Endodermal cell (in vitro differentiated cells): ENCODE data around the gene KEL. TPM values are rescaled to one million over a fixed set of nuclear protein-coding genes. Genes with fewer than 3 reads are reported as not detected.
"Not testable (repeated sequence)": the region's sequence is repeated elsewhere in the genome, so short reads cannot be mapped to it uniquely, and the experiment has no call there.

Experiments
- DNase-seq: peaks from one replicate; pipeline ENCODE4 v3.0.0-alpha.2; 2017
- H3K27ac ChIP-seq: 2 replicates; pipeline ENCODE4 v1.5.1; 2013; ENCODE audit warnings: mild to moderate bottlenecking, low read depth, low read length, moderate library complexity
- H3K27me3 ChIP-seq: 2 replicates; pipeline ENCODE4 v1.6.1; 2013; ENCODE audit warnings: mild to moderate bottlenecking, low read length, moderate library complexity; ENCODE audit not compliant: insufficient read depth, control insufficient read depth, poor library complexity, severe bottlenecking
- H3K36me3 ChIP-seq: 2 replicates; pipeline ENCODE4 v1.7.0; 2013; ENCODE audit warnings: mild to moderate bottlenecking, low read length, moderate library complexity; ENCODE audit not compliant: control insufficient read depth, insufficient read depth
- H3K4me1 ChIP-seq: one replicate; pipeline ENCODE4 v1.7.0; 2013; ENCODE audit warnings: low read length; ENCODE audit not compliant: control insufficient read depth, insufficient read depth
- H3K4me3 ChIP-seq: 2 replicates; pipeline ENCODE4 v1.5.1; 2013; ENCODE audit warnings: mild to moderate bottlenecking, low read length, moderate library complexity
- H3K9ac ChIP-seq: 2 replicates; pipeline ENCODE4 v1.6.1; 2013; ENCODE audit warnings: mild to moderate bottlenecking, low read length, moderate library complexity; ENCODE audit not compliant: poor library complexity, severe bottlenecking; ENCODE audit errors: extremely low read depth
- H3K9me3 ChIP-seq: 2 replicates; pipeline ENCODE4 v1.6.1; 2013; ENCODE audit warnings: mild to moderate bottlenecking, low read length, moderate library complexity; ENCODE audit not compliant: control insufficient read depth
- H3K27ac Mint-ChIP-seq: 2 replicates; pipeline ENCODE4 v1.8.0; 2020; ENCODE audit warnings: mixed read lengths
- H3K27me3 Mint-ChIP-seq: 2 replicates; pipeline ENCODE4 v1.8.0; 2021; ENCODE audit warnings: mild to moderate bottlenecking, mixed read lengths; ENCODE audit not compliant: insufficient read depth
- H3K36me3 Mint-ChIP-seq: 2 replicates; pipeline ENCODE4 v1.8.0; 2020; ENCODE audit warnings: low read depth, mixed read lengths
- H3K4me1 Mint-ChIP-seq: 2 replicates; pipeline ENCODE4 v1.8.0; 2020; ENCODE audit warnings: mixed read lengths
- H3K4me3 Mint-ChIP-seq: 2 replicates; pipeline ENCODE4 v1.8.0; 2020; ENCODE audit warnings: mild to moderate bottlenecking, moderate library complexity, mixed read lengths
- H3K9me3 Mint-ChIP-seq: 2 replicates; pipeline ENCODE4 v1.8.0; 2020; ENCODE audit warnings: mild to moderate bottlenecking, mixed read lengths
- WGBS, 2 experiments: methylation state at CpG; one replicate each; pipeline versions ENCODE4 v1.1.5 to v1.1.7; 2013; ENCODE audit warnings: missing lambda C conversion rate in 2 of 2, mixed read lengths in 1 of 2; ENCODE audit not compliant: insufficient coverage in 1 of 2, insufficient read length in 1 of 2; 5-methylcytosine and 5-hydroxymethylcytosine counted together
- total RNA-seq, 2 donors: library from RNA; stranded (reverse); fragmentation: NEBNext Ultra II Directional in 1 of 2; extraction: Animal tissue kit (Norgen Biotek cat#: 25700) in 1 of 2; gene quantifications; 2 replicates in 1 of 2; 3 replicates in 1 of 2; pipeline ENCODE4 v1.2.1, GENCODE V29; 2021
- TF ChIP-seq, protein P1 (sequence below): fragments of 200-600 bp; sonication (generic); conservative IDR thresholded peaks from 2 replicates; pipeline ENCODE4 v1.5.0; 2021; ENCODE audit warnings: antibody characterized with exemption, mild to moderate bottlenecking

Gene KEL
- total RNA-seq, 2 donors from 2014 or later = 79.4 to 86.0 TPM

DNA sequence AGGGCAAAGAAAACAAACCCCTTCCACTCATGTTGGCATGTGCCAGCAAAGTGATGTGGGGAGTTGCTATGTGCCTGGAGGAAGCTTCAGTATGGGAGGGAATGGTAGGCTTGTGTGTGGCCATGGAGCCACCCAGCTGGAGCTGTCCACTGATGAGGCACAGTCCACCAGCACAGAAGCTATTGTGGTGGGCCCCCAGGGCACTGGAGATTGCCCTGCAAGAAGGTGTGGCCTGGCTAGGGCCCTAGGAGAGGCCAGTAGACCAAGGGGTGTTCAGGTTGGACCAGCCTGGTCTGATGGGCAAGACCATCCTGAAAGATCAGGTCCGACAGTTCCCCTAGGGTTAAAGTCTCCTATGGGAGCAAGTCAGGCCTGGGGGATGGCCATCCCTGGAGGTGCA, 22.1 kb upstream of the KEL start:
- peaks cover 6% of the 10 kb centered on the region for H3K9me3 ChIP-seq
- H3K27me3 ChIP-seq = no peaks in the 10 kb centered on the region
- Mint-ChIP-seq H3K4me1 (no peaks in the 10 kb centered on the region), H3K9me3 (peaks cover 5% of the 10 kb centered on the region), H3K27me3 (peaks cover 11% of the 10 kb centered on the region), H3K4me3 (no peak overlapping the region), H3K36me3 (no peaks in the 10 kb centered on the region), H3K27ac (no peak overlapping the region)
- TF ChIP-seq, protein P1, sequence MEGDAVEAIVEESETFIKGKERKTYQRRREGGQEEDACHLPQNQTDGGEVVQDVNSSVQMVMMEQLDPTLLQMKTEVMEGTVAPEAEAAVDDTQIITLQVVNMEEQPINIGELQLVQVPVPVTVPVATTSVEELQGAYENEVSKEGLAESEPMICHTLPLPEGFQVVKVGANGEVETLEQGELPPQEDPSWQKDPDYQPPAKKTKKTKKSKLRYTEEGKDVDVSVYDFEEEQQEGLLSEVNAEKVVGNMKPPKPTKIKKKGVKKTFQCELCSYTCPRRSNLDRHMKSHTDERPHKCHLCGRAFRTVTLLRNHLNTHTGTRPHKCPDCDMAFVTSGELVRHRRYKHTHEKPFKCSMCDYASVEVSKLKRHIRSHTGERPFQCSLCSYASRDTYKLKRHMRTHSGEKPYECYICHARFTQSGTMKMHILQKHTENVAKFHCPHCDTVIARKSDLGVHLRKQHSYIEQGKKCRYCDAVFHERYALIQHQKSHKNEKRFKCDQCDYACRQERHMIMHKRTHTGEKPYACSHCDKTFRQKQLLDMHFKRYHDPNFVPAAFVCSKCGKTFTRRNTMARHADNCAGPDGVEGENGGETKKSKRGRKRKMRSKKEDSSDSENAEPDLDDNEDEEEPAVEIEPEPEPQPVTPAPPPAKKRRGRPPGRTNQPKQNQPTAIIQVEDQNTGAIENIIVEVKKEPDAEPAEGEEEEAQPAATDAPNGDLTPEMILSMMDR = no peak
- WGBS, 2 experiments = 100% methylated on average over 1 of the region's 1 CpG; no CpG with 5 or more reads in 1 of the 2 experiments
- no peaks in the 10 kb centered on the region for H3K4me1 ChIP-seq
- DNase-seq = no peak
- no peak overlapping the region for H3K27ac ChIP-seq
- no peak overlapping the region for H3K9ac ChIP-seq
- no peak overlapping the region for H3K4me3 ChIP-seq
- no peaks in the 10 kb centered on the region for H3K36me3 ChIP-seq

DNA sequence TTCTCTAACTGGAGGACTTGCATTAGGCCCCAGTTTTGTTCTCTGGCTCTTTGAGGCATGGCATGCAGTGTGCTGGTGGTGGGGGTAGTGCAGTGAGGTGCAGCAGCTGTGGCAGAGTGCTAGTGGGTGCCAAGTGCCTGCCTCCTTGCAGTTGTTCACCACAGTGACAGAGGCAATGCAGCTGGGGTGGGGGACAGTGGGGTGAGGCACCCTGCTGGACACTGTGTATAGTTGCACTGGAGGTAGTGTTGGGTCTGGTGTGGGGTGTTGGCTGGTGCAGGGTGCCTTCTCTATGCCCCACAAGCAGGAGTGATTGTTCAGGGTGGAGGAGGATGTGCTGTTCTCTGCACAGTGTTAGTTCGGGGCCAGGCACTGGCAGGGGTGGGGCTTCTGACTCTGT, 21.7 kb upstream of the KEL start:
- WGBS, 2 experiments = 100% methylated on average over 1 of the region's 1 CpG; no CpG with 5 or more reads in 1 of the 2 experiments
- Histone ChIP-seq H3K4me3 (no peak overlapping the region), H3K27me3 (no peaks in the 10 kb centered on the region), H3K36me3 (no peaks in the 10 kb centered on the region), H3K27ac (no peak overlapping the region), H3K4me1 (no peaks in the 10 kb centered on the region), H3K9me3 (peaks cover 11% of the 10 kb centered on the region), H3K9ac (no peak overlapping the region)
- no peak overlapping the region for H3K4me3 Mint-ChIP-seq
- no peaks in the 10 kb centered on the region for H3K4me1 Mint-ChIP-seq
- H3K27ac Mint-ChIP-seq = no peak overlapping the region
- peaks cover 9% of the 10 kb centered on the region for H3K9me3 Mint-ChIP-seq
- DNase-seq = no peak
- H3K27me3 Mint-ChIP-seq = peaks cover 11% of the 10 kb centered on the region
- TF ChIP-seq, protein P1 = peak; percentile 24
- H3K36me3 Mint-ChIP-seq = no peaks in the 10 kb centered on the region

DNA sequence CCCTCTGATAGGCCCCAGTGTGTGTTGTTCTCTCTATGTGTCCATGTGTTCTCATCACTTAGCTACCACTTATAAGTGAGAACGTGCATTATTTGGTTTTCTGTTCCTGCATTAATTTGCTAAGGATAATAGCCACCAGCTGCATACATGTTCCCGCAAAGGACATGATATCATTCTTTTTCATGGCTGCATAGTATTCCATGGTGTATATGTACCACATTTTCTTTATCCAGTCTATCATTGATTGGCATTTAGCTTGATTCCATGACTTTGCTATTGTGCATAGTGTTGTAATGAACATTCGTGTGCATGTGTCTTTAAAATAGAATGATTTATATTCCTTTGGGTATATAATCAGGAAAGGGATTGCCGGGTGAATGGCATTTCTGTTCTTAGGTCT, 16.2 kb upstream of the KEL start:
- DNase-seq, H3K4me3 Mint-ChIP-seq, H3K27ac Mint-ChIP-seq, H3K27me3 ChIP-seq, H3K4me1 ChIP-seq, H3K4me1 Mint-ChIP-seq, H3K36me3 ChIP-seq, H3K36me3 Mint-ChIP-seq, H3K9ac ChIP-seq, H3K27ac ChIP-seq: not testable (repeated sequence)
- WGBS, 2 experiments = 83 to 90% methylated on average over 2 to 4 of the region's 4 CpGs
- peaks cover 43% of the 10 kb centered on the region for H3K9me3 ChIP-seq
- Mint-ChIP-seq H3K27me3 (peaks cover 18% of the 10 kb centered on the region), H3K9me3 (peaks cover 35% of the 10 kb centered on the region)
- H3K4me3 ChIP-seq = peak overlapping the region; percentile 54

DNA sequence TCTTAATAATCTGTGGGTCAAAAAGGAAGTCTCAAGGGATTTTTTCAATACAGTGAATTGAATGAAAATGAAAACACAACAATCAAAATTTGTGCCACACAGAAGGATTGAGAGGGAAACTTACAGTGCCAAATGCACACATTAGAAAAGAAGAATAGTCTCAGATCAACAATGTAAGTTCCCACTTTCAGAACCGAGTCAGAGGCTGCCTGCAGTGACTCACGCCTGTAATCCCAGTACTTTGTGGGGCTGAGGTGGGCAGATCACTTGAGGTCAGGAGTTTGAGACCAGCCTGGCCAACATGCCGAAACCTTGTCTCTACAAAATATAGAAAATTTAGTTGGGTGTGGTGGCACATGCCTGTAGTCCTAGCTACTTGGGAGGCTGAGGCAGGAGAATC, 12.5 kb upstream of the KEL start:
- Histone ChIP-seq H3K4me1 (no peaks in the 10 kb centered on the region), H3K9ac (no peak overlapping the region), H3K27ac (no peak overlapping the region), H3K27me3 (no peaks in the 10 kb centered on the region), H3K4me3 (no peak overlapping the region), H3K9me3 (peaks cover 40% of the 10 kb centered on the region), H3K36me3 (no peaks in the 10 kb centered on the region)
- peaks cover 7% of the 10 kb centered on the region for H3K27me3 Mint-ChIP-seq
- DNase-seq = no peak
- H3K27ac Mint-ChIP-seq = no peak overlapping the region
- no peak overlapping the region for H3K4me3 Mint-ChIP-seq
- 96 to 100% methylated on average over 2 to 3 of the region's 3 CpGs for WGBS, 2 experiments
- H3K4me1 Mint-ChIP-seq = no peaks in the 10 kb centered on the region
- H3K9me3 Mint-ChIP-seq = peaks cover 44% of the 10 kb centered on the region
- TF ChIP-seq, protein P1 = no peak
- no peaks in the 10 kb centered on the region for H3K36me3 Mint-ChIP-seq
